Neural cell (in vitro differentiated cells): ENCODE data around the gene DIAPH2.

Experiments used
- EP300 ChIP-seq: fragments of 450-650 bp; conservative IDR thresholded peaks from 2 replicates; pipeline ENCODE4 v1.6.1; 2014; ENCODE audit warnings: antibody characterized with exemption, mild to moderate bottlenecking, moderate library complexity; ENCODE audit not compliant: poor library complexity, severe bottlenecking
- EZH2 ChIP-seq: fragments of 200-600, 300-800 bp; shearing (Covaris generic), sonication (generic); IDR thresholded peaks from 2 replicates; pipeline ENCODE4 v1.6.1; 2014; ENCODE audit warnings: antibody characterized with exemption, low read length, borderline replicate concordance, mild to moderate bottlenecking; ENCODE audit not compliant: insufficient read depth, poor library complexity, severe bottlenecking
- TF ChIP-seq, protein P1 (sequence below): fragments of 450-650 bp; IDR thresholded peaks from 2 replicates; pipeline ENCODE4 v1.5.1; 2014; ENCODE audit warnings: antibody characterized with exemption, mild to moderate bottlenecking, moderate library complexity; ENCODE audit not compliant: poor library complexity, severe bottlenecking

GRCh38 chrX:96682516-96682915 is 2.1 kb upstream of the DIAPH2 start:
- TF ChIP-seq, protein P1, sequence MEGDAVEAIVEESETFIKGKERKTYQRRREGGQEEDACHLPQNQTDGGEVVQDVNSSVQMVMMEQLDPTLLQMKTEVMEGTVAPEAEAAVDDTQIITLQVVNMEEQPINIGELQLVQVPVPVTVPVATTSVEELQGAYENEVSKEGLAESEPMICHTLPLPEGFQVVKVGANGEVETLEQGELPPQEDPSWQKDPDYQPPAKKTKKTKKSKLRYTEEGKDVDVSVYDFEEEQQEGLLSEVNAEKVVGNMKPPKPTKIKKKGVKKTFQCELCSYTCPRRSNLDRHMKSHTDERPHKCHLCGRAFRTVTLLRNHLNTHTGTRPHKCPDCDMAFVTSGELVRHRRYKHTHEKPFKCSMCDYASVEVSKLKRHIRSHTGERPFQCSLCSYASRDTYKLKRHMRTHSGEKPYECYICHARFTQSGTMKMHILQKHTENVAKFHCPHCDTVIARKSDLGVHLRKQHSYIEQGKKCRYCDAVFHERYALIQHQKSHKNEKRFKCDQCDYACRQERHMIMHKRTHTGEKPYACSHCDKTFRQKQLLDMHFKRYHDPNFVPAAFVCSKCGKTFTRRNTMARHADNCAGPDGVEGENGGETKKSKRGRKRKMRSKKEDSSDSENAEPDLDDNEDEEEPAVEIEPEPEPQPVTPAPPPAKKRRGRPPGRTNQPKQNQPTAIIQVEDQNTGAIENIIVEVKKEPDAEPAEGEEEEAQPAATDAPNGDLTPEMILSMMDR = no peak
- TF ChIP-seq EP300 = no peak
- TF ChIP-seq EZH2 = no peak
